Endometrial microvascular endothelial cells (primary cell): Measurements from ENCODE around the gene NFIA. TPM values are rescaled to one million over a fixed set of nuclear protein-coding genes. Genes with fewer than 3 reads are reported as not detected.

Source experiments
- in situ Hi-C: cut with HindIII; loops from 2 replicates; pipeline ENCODE4 v1.10.0; 2017; ENCODE audit warnings: low sequenced_read_pairs, low pct_unique_long_range_greater_than_20kb; ENCODE audit errors: inconsistent ontology term
- total RNA-seq: library from RNA; depleted of rRNA; stranded (reverse); fragments of >200 nt; gene quantifications from one replicate; pipeline ENCODE4 v1.2.3, GENCODE V29; 2015; ENCODE audit errors: inconsistent ontology term

Gene NFIA
- total RNA-seq, 1 donor from 2014 or later, result 17.4 TPM

DNA sequence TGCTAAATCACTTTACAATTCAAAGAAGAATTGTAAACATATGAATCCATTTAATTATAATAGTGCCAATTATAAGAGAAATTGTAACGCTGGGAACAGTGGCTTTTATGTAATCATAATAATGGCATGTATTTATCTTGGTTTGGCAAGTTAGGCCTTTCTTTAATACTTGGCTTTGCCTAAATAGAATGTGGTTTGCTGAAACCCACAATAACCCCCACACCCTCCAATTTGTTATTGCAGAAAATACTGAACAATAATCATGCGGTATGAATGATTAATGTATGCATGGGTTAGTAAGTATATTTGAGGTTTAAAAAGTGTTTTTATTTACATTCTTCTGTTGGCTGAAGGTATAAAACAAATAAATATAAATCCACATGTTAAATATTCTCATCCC is 138.2 kb downstream of the NFIA start:
- in situ Hi-C loops, result no loop called here

DNA sequence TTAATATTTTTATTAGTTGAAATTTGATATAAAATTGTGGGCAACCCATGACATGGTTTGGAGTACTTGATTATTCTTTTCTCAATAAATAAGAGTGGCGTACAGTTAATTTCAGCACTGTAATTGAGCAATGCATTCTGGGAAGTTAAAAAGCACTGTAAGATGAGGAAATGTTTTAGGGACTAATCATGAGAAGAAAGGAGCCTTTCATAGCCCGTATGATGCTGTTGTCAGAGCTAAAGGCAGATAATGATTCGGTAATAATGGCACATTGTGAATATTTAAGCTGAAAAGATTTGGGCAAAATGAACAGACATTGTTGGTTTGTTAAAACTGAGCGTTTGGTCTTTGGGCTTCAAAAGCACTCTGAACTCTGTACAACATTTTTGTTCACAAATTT is 139.3 kb downstream of the NFIA start:
- in situ Hi-C loops, result no loop called here

DNA sequence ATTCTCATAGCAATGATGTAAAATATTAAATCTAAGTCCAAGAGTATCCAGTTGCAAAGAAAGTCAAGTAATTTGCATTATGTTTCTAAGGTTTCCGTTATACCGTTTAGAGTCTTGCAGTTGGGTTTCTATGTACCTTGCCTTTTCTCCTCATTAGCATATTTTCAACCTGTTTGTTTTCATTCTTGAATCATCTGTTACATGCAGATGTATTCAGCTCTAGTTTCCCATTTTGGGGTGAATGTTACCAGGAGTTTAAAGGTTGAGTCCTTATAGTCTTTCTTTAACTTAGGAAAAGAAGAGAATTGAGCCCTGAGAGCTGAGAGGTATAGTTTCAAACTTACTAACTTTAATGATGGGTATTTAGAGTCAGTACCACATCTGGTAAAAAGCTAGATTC is 139.9 kb downstream of the NFIA start:
- in situ Hi-C loops, result no loop called here

DNA sequence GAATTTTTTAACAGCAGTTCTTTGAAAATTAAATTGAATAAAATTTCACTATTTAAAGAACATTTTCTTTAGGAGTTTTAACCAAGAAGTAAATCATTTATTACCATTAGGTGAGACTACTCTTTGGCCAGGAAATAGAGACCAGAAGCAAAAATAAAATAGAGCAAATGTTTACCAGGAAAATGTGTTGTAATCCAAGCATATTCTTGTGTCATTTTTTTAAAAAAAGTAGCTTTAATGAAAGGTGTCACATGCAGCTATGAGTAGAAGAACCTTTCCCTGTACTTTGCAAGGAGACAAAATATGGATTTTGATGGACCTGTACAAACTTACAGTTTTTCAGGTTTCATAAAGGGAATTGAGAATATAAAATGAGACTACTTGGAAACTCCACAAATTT is 140.8 kb downstream of the NFIA start:
- in situ Hi-C loops, result no loop called here

DNA sequence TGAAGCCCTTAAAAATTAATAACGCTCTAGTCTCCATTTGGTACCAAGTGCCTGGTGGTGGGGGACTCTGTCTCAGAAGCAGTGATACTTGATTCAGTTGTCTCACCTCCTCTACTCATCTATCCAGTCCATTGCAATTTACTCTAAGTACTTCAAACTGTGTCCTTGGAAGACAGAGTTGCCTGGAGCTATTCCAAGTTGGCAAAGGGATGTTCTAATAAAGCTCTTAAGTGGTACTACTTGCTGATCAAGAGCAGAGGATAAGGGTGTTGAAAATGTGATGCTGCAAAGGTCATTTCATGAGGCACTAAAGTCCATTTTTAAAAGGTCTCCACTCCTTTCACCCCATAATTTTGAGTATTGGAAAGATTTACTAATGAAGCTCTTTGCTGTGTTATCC is 142.2 kb downstream of the NFIA start:
- in situ Hi-C loops, result no loop called here

DNA sequence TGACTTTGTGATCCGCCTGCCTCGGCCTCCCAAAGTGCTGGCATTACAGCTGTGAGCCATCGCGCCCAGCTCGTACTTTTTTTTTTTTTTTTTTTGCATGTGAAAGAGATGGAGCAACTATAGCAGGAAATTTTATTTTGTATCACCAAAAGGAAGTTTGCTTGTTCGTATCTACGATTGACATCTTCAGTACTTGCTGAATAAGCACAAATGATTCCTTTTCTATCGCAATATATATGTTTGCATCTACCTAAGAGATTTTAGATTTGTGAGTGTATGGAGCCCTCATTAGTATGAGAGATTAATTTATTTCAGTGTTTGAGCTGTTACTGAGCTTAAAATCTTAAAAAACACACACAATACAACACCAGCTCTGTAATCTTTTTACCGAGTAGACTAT is 143.1 kb downstream of the NFIA start:
- in situ Hi-C loops, result no loop called here

DNA sequence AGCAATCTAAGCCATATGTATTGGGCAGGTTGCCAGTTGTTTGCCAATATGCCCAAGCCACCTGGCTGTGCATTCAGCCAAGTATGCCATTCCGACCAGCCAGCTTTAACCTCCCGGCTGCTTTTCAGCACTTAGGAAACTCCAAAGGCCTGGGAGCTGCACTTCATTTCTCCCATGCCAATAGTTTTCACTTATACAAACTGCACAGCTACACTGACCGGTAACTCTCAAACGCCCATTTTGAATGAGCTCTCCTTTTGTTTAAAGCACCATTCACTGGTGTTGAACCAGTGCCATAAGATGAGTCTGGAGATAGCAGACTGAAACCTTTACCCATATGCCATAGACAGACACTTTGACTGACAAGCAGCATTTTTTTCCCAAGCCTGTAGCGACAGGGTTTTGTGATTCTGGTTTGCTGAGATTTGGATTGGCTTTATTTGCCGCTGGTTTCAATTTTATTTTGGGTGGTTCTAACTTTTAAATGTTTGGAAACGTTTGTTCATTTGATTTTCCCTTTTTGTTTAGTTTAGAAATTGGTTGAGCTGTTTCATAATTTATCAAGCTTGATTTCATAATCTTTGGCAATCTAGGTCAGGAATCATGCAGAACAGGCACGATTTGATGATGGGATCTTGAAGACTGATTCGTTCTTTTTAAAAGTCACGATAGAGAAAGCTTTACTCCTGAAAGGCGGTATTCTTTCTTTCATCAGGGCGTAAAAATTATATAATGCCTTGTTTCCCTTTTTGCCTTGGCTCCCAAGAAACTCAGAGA is 144.6 kb downstream of the NFIA start:
- in situ Hi-C loops, result no loop called here

DNA sequence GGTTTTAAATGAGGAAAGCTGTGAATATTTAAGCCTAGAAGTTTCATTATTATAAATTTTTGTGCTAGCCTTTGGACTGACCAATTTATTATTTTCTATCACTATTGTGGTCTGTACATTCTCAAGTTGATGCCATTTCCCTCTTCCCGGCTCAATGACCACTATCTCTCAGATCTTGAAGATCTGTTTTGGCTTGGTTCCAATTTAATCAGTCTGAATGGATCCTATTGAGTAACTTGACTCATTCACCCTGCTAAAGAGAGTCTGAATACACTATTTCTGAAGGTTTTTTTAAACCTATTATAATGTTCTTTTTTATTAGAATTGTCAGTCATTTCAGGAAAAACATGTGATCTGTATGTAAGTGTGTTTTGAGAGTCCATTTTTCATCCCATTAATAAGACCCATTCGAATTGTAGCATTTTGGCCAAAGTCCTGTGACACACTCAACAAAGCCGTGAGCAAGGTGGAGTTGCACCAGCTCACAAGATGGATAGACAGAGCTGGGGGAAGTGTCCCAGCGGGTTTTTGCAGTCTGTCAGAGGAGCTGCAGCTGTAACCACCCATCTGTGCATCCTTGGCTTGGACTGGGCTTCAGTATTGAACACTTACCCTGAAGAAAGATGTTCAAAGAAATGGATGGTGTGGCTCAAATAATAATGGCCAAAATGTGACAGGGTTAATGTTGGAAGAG is 145.6 kb downstream of the NFIA start:
- in situ Hi-C loops, result no loop called here

DNA sequence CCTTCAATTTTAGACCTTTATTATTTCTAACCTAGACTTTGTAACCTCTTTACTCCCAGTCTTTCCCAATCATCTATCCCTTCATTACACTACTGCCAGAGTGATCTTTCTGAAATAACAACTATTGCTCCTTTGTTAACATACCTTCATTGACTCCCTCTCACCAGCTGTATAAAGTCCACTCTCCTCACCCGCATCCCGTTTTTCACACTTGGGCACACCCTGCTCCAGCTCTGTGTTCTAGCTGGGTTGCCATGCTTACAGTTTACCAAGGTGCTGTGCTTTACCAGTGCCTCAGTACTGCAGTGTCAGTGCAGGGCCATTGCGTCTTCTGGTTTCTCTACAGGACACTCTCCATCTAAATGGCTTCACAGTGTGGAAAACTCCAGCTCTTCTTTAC is 148.2 kb downstream of the NFIA start:
- in situ Hi-C loops, result no loop called here

DNA sequence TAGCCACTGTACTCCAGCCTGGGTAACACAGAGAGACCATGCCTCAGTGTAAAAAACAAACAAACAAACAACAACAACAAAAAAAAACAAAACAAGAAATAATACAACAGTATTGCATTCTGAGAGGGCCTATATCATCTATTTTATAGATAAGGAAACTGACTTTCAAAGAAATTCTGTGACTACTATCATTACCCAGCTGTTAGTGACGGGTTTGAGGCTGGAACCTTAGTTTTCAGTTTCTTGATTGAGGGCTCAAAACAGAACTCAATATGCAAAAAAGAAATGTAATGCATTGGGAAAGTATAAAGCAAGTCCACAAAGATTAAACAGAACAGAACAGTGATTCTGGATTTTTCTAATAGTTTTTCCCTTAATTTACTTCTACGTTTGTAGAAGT is 149.4 kb downstream of the NFIA start:
- in situ Hi-C loops, result no loop called here

DNA sequence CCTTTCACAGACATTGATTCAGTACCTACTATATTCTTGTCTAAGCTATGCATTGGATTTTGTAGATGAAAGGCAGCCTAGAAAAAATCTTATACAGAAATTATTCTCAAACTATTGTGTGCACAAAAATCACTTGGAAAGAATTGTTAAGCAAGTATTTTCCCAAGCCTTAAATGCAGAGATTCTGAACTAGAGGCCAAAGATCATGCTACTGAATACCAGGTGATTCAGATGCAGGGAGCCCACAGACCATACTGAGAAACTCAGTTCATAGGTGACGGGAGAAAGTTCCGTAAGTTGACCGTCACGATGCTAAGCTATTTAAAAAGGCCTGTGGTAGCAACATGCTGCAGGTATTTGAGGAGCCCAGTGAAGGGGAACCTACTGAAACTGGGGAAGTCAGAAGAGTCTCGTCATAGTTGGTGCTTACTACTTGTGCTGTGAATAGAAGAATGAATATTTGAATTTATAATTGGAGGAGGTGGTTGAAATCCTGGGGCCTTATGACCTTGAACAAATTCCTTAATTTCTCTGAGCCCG is 150.8 kb downstream of the NFIA start:
- in situ Hi-C loops, result no loop called here

DNA sequence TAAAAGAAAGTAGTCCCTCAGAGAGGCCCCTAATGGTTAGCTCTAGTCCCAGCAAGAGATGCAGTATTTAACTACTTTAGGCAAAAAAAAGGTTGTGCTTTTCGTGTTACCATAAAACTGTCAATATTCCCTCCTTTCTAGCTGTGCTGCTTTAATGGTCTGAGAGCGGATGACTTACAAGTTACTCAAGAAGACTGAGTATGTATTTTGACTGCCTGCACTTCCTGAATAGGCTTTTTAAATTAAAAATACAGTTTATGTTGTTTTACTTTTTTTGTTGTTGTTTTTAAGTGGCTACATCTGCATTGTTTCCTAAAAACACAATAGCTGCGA is 152.2 kb downstream of the NFIA start:
- in situ Hi-C loops, result no loop called here

DNA sequence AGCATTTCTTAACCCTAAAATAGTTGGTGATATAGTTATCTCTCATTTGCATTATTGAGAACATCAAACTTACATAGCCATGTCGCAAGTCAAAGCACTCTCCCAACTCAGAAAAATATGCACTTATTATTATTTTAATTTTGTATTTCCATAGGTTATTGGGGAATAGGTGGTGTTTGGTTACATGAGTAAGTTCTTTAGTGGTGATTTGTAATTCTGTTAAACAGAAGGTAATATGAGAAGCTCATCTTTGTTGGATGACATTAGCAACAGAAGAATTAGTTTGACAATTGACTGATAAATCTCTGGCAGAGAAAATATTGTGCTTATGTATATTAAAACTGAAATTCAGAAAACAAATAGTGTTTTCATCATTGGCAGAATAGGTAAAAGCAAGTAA is 154.8 kb downstream of the NFIA start:
- in situ Hi-C loops, result no loop called here

DNA sequence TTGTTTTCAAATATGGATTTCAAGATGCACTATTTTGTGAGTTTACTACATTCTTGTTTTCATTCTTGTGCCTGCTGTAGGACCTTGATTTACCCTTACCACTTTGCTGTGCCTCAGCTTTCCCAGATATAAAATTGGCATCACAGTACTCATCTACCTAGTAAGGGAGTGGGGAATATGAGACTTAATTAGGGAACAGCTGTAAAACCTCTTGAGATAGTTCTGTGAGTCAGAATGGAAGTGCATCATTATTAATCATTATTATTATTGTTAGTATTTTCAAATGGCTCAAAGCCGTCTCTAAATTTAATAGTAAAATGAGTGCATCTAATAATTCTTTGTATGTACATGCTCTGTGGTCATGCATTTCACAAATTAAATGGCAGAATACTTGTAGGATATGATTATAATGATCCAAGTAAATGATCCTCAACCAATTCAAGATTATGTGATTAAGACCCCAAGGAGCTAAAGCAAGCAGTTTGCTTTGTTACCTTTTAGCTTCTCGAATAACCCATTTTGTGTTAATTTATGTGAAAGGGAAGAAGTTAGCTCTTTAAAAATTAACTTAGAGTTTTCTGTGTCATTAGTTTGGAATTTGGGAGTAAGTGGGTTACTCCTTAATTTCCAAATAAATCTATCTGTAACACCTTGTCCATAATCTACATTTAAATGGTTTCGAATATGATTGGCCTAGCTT is 155.4 kb downstream of the NFIA start:
- in situ Hi-C loops, result no loop called here

DNA sequence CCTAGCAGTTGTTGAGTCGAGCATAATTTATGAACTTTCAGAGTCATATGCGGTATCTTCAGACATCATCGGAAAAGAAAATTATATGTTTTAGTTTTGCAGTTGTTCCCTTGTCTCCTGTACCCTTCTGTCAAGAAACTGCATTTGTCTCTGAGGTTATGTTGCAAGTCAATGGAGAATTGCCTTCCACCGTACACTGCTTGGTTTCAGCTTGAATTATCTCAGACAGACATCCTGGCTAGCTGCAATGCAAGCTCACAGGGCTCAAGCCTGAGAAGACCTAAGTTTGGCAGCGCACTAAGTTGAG is 156.0 kb downstream of the NFIA start:
- in situ Hi-C loops, result no loop called here

DNA sequence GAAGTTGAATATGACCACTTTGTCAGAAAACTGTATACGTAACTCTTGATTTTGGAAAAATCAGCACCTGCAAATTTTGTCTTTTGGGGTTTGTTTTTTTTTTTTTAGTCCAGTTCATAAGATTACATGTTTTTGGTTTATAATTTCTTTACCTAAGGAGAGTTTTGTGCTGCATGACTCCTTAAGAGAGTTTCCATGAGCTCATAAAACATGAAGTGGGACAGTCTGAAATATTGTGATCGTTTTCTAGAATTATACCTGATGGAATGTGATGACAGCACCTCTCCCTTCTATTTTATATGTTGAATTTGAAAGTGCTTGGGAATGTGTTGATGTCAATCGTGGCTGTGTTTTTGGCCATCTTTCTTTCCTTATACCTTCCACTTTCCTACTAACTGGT is 158.5 kb downstream of the NFIA start:
- in situ Hi-C loops, result no loop called here

DNA sequence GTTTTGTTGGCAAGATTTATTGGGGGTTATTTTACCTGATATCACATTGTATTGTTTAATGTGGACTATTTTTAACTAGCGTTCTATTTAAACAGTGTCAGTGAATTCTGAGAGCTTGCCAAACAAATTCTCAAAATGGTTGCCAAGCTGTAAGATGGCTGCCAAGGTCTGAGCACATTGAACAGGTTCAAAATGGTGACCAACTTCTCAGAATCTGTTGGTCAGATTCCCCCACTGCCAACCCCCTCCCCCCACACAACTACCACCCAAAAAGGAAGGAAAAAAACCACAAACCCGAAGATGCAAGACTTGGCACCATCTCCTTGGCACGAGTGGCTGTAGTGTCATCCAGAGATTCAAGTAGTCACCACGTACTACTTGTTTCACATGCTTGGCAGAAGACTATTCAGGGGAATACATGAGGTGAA is 159.1 kb downstream of the NFIA start:
- in situ Hi-C loops, result no loop called here

DNA sequence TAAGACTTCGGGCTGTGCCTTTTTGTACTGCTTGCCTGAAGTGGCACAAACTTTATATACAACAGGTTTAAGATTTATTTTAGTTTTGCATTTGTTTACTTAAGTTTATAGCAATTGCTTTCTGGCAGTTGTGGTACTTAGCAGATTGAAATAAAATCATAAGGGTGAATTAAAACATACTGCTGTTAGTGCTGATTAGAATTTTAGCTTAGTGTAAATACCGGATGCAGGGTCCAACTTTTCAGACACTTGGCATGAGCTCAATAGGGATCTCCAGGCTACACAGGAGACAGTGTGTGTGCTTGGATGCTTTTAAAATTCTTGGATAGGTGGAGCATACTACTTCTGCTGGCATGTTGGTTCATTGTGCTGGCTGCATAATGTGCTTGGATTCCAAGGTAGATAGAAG is 159.6 kb downstream of the NFIA start:
- in situ Hi-C loops, result no loop called here

DNA sequence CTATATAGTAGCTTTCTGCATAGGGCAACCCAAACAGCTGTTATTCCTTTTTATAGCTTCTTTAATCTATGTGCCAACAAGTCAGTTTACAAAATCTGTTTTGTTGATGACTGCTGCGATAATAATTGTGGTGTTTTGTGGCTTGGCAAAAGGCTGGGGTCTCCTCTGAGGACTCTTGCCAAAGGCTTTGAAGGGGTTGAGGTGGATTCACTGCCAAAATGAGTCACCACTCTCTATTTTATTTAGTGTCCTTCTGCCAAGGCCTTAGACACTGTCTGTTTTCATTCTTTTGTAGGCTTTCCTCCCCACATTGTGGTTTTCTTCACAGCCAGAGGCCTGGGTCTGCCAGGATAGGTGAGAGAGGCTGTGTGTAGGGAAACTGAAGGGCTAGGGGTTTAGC is 161.8 kb downstream of the NFIA start:
- in situ Hi-C loops, result no loop called here
